OCI-LY1 (cell line): ENCODE results near the gene CACNA2D3.

ENCODE experiments used
- CTCF ChIP-seq: fragments of 200-600 bp; sonication (generic), shearing (Covaris generic); IDR thresholded peaks from 2 replicates; pipeline ENCODE4 v1.5.1; 2017; ENCODE audit warnings: mild to moderate bottlenecking, antibody characterized with exemption, low read length, moderate library complexity, mixed read lengths
- EZH2 ChIP-seq: fragments of 200-600 bp; sonication (generic), shearing (Covaris generic); IDR thresholded peaks from 2 replicates; pipeline ENCODE4 v1.8.0; 2017; ENCODE audit warnings: borderline replicate concordance, mixed run types, mild to moderate bottlenecking, antibody characterized with exemption, low read length, moderate library complexity, mixed read lengths

GRCh38 chr3:54784021-54784420, 661.7 kb downstream of the CACNA2D3 start:
- TF ChIP-seq CTCF (no peak), EZH2 (no peak)
